SIG-M5 (cell line): ENCODE measurements around the gene ELOVL1.

Experiments
- DNase-seq: peaks from one replicate; lab custom pipeline; 2025; lab: John Stamatoyannopoulos, UW

ELOVL1 gene

GRCh38 chr1:43327549-43328292 lies 40.1 kb downstream of the ELOVL1 start:
- DNase-seq = no peak

DNA sequence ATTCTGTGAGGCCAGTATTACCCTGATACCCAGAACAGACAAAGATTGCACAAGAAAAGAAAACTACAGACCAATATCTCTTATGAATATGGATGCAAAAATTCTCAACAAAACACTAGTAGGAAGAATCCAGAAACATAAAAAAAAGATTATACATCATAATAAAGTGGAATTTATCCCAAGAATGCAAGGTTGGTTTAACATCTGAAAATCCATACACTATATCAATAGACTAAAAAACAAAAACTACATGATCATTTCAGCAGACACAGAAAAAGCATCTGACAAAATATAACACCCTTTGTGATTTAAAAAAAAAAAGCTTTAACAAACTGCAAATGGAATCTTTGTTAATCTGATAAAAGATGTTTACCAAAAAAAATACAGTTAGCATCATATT lies 42.4 kb downstream of the ELOVL1 start:
- no peak for DNase-seq

GRCh38 chr1:43324810-43325209 lies 43.0 kb downstream of the ELOVL1 start:
- no peak for DNase-seq

GRCh38 chr1:43322506-43322905 lies 45.3 kb downstream of the ELOVL1 start:
- DNase-seq = no peak

DNA sequence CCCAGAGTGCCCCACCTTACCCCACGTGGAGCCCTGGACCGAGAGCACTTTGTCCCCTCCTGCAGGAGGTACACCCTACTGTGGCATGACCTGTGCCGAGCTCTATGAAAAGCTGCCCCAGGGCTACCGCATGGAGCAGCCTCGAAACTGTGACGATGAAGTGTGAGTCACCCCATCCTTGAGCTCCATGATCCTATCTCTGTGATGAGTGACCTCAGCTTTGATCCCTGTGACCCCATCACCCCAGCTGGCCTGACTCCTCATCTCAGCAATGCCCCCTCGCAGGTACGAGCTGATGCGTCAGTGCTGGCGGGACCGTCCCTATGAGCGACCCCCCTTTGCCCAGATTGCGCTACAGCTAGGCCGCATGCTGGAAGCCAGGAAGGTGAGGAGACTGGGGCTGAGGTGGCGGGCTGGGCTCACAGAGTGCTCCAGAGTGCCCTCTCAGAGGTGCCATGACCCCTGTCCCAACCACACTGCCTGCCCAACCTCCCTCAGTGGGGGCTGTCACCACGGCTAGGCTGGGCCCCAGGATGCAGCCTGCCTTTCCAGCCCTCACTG lies 46.4 kb downstream of the ELOVL1 start:
- DNase-seq = no peak

DNA sequence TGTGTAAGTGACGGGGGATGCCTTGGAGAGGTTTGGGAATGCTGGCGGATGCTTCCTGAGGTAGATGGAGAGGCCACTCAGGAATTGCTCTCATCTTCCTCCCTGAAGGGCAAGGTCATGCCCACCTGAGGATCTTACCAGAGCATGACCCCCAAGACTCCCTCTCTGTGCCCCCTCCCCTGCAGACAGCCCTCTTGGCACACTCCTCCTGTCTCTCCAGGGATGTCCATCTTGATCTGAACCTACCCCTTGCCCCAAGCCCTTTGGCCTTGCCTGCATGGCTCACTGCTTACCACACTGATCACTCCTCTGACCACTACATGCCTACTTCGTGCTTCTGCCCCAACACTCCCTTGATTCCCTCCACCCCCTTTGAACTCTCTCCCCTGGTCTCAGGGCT lies 48.0 kb downstream of the ELOVL1 start:
- DNase-seq = no peak

GRCh38 chr1:43319288-43319687 lies 48.5 kb downstream of the ELOVL1 start:
- DNase-seq = no peak

GRCh38 chr1:43318831-43319230 lies 49.0 kb downstream of the ELOVL1 start:
- DNase-seq = no peak

DNA sequence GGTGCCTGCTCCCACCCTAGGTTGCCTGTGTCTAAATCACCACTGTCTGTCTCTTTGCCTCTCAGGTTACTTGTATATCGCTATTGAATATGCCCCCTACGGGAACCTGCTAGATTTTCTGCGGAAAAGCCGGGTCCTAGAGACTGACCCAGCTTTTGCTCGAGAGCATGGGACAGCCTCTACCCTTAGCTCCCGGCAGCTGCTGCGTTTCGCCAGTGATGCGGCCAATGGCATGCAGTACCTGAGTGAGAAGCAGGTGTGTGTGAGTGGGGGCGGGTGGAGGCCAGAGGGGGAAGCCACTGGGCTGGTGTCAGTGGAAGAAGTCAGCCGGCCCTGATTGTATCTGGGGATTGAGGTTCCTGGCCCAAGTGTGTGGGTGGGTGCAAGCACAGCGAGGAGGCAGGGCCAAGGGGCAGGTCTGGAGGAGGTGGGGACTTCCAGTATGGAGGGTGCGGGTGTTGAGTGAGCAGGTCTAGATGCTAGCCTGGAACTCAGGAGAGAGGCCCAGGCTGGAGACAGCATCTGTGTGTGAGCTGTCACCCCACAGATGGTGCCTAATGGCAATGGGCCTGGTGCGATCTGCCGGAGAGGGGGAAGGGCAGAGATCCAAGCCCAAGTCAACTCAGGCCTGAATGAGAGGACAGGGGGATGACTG lies 49.9 kb downstream of the ELOVL1 start:
- no peak for DNase-seq

DNA sequence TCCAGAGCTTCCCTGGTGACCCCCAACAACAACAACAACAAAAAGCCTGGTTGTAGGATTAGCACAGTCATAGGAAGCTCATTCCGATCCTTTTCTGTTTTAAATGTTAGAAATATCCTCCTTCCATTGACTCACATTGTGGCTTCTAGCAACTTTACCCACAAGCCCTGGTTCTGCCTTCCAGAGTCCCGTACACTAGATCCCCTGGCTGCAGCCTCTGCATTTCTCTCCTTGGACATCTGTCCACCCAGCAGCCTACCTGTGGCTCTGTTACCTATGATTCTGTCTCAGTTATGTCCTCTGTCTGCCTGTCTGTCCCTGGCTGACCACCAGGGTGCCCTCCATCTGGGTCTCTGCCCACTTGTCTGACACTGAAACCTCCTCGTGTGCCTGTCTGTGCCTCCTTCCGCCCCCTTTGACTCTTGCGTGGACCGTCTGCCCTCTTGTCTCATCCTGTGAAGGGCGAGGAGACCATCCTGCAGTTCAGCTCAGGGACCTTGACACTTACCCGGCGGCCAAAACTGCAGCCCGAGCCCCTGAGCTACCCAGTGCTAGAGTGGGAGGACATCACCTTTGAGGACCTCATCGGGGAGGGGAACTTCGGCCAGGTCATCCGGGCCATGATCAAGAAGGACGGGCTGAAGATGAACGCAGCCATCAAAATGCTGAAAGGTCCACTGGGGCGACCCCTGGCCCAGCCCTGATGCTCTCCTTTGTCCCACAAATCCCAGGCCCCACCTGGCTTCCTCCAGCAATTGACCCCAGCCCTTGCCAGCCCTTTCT lies 50.9 kb downstream of the ELOVL1 start:
- DNase-seq = no peak

GRCh38 chr1:43315963-43316737 lies 51.7 kb downstream of the ELOVL1 start:
- no peak for DNase-seq

GRCh38 chr1:43315481-43315880 lies 52.3 kb downstream of the ELOVL1 start:
- DNase-seq = no peak

GRCh38 chr1:43314233-43314632 lies 53.6 kb downstream of the ELOVL1 start:
- DNase-seq = no peak

DNA sequence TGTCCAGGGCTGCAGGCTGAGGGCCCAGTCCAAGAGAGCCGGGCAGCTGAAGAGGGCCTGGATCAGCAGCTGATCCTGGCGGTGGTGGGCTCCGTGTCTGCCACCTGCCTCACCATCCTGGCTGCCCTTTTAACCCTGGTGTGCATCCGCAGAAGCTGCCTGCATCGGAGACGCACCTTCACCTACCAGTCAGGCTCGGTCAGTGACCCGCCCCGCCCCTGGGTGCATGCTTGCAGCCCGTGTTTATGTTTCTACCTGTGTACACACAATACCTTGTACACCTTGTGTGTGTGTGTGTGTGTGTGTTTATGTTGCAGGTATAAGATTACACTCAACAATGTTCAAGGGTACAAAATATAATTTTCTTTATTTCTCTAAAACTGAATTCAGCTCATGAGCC lies 54.0 kb downstream of the ELOVL1 start:
- DNase-seq = no peak
